HUES6 (cell line): ENCODE results near the gene ADAM22.

ENCODE experiments used
- H3K27ac ChIP-seq: 2 replicates; pipeline ENCODE4 v1.7.0; 2013; ENCODE audit warnings: low read depth, mild to moderate bottlenecking, low read length, inconsistent platforms
- H3K27me3 ChIP-seq: 2 replicates; pipeline ENCODE4 v1.6.1; 2013; ENCODE audit warnings: low read length; ENCODE audit not compliant: control insufficient read depth, insufficient read depth
- H3K36me3 ChIP-seq: 2 replicates; pipeline ENCODE4 v1.6.1; 2013; ENCODE audit warnings: low read length; ENCODE audit not compliant: control insufficient read depth, insufficient read depth
- H3K4me1 ChIP-seq: 2 replicates; pipeline ENCODE4 v1.6.1; 2013; ENCODE audit warnings: low read length; ENCODE audit not compliant: control insufficient read depth, insufficient read depth
- H3K4me3 ChIP-seq: 2 replicates; pipeline ENCODE4 v1.5.1; 2013; ENCODE audit warnings: low read depth, low read length
- H3K9ac ChIP-seq: one replicate; pipeline ENCODE4 v1.6.1; 2013; ENCODE audit warnings: mild to moderate bottlenecking, low read length
- H3K9me3 ChIP-seq: 2 replicates; pipeline ENCODE4 v1.6.1; 2013; ENCODE audit warnings: low read depth, low read length; ENCODE audit not compliant: control insufficient read depth, insufficient read depth

The ADAM22 gene

GRCh38 chr7:88200261-88200660 lies 266.2 kb downstream of the ADAM22 start:
- peaks cover 13% of the 10 kb centered on the region for H3K4me1 ChIP-seq
- H3K36me3 ChIP-seq, result peaks cover 26% of the 10 kb centered on the region
- H3K9ac ChIP-seq, result no peak overlapping the region
- H3K27ac ChIP-seq, result no peak overlapping the region
- H3K9me3 ChIP-seq, result no peaks in the 10 kb centered on the region
- H3K27me3 ChIP-seq, result no peaks in the 10 kb centered on the region
- H3K4me3 ChIP-seq, result no peak overlapping the region

GRCh38 chr7:88200789-88201188 lies 266.7 kb downstream of the ADAM22 start:
- Histone ChIP-seq H3K4me3 (no peak overlapping the region), H3K36me3 (peaks cover 31% of the 10 kb centered on the region), H3K9me3 (no peaks in the 10 kb centered on the region), H3K27me3 (no peaks in the 10 kb centered on the region), H3K4me1 (peaks cover 13% of the 10 kb centered on the region), H3K9ac (no peak overlapping the region), H3K27ac (no peak overlapping the region)

- H3K4me3 ChIP-seq, result no peak overlapping the region
- H3K9me3 ChIP-seq, result no peaks in the 10 kb centered on the region
- H3K27ac ChIP-seq, result no peak overlapping the region
- no peak overlapping the region for H3K9ac ChIP-seq
- peaks cover 36% of the 10 kb centered on the region for H3K36me3 ChIP-seq
- peaks cover 13% of the 10 kb centered on the region for H3K4me1 ChIP-seq
- H3K27me3 ChIP-seq, result no peaks in the 10 kb centered on the region
Observed at GRCh38 chr7:88201305-88201704, 267.3 kb downstream of the ADAM22 start.

GRCh38 chr7:88202278-88202677 lies 268.2 kb downstream of the ADAM22 start:
- Histone ChIP-seq H3K4me1 (peaks cover 13% of the 10 kb centered on the region), H3K27ac (no peak overlapping the region), H3K9me3 (no peaks in the 10 kb centered on the region), H3K9ac (no peak overlapping the region), H3K27me3 (no peaks in the 10 kb centered on the region), H3K36me3 (peaks cover 45% of the 10 kb centered on the region), H3K4me3 (no peak overlapping the region)

- Histone ChIP-seq H3K27ac (no peak overlapping the region), H3K4me3 (no peak overlapping the region), H3K27me3 (no peaks in the 10 kb centered on the region), H3K9me3 (no peaks in the 10 kb centered on the region), H3K4me1 (peaks cover 13% of the 10 kb centered on the region), H3K9ac (no peak overlapping the region), H3K36me3 (peaks cover 50% of the 10 kb centered on the region)
Observed at GRCh38 chr7:88202799-88203198, 268.7 kb downstream of the ADAM22 start.

GRCh38 chr7:88203401-88203800 lies 269.4 kb downstream of the ADAM22 start:
- H3K4me3 ChIP-seq, result no peak overlapping the region
- H3K4me1 ChIP-seq, result peaks cover 13% of the 10 kb centered on the region

GRCh38 chr7:88204525-88205110 lies 270.6 kb downstream of the ADAM22 start:
- Histone ChIP-seq H3K27ac (no peak overlapping the region), H3K36me3 (peaks cover 67% of the 10 kb centered on the region), H3K4me3 (no peak overlapping the region), H3K9ac (no peak overlapping the region), H3K4me1 (peaks cover 13% of the 10 kb centered on the region), H3K27me3 (no peaks in the 10 kb centered on the region), H3K9me3 (no peaks in the 10 kb centered on the region)

More at GRCh38 chr7:88203401-88203800, 269.4 kb downstream of the ADAM22 start:
- Histone ChIP-seq H3K27ac (no peak overlapping the region), H3K27me3 (no peaks in the 10 kb centered on the region), H3K9ac (no peak overlapping the region), H3K36me3 (peaks cover 56% of the 10 kb centered on the region), H3K9me3 (no peaks in the 10 kb centered on the region)

GRCh38 chr7:88205179-88205578 lies 271.1 kb downstream of the ADAM22 start:
- H3K36me3 ChIP-seq, result peaks cover 72% of the 10 kb centered on the region
- H3K27me3 ChIP-seq, result no peaks in the 10 kb centered on the region
- no peak overlapping the region for H3K27ac ChIP-seq
- H3K9me3 ChIP-seq, result no peaks in the 10 kb centered on the region
- peaks cover 13% of the 10 kb centered on the region for H3K4me1 ChIP-seq
- H3K4me3 ChIP-seq, result no peak overlapping the region
- H3K9ac ChIP-seq, result no peak overlapping the region

GRCh38 chr7:88206254-88206653 lies 272.2 kb downstream of the ADAM22 start:
- Histone ChIP-seq H3K4me3 (no peak overlapping the region), H3K4me1 (peaks cover 3% of the 10 kb centered on the region), H3K36me3 (peaks cover 78% of the 10 kb centered on the region), H3K9ac (no peak overlapping the region), H3K27me3 (no peaks in the 10 kb centered on the region), H3K27ac (no peak overlapping the region), H3K9me3 (no peaks in the 10 kb centered on the region)

GRCh38 chr7:88208521-88208920 lies 274.5 kb downstream of the ADAM22 start:
- no peak overlapping the region for H3K4me3 ChIP-seq
- no peak overlapping the region for H3K9ac ChIP-seq
- H3K4me1 ChIP-seq, result no peaks in the 10 kb centered on the region
- no peaks in the 10 kb centered on the region for H3K27me3 ChIP-seq
- H3K9me3 ChIP-seq, result no peaks in the 10 kb centered on the region
- H3K27ac ChIP-seq, result no peak overlapping the region
- H3K36me3 ChIP-seq, result peaks cover 87% of the 10 kb centered on the region

GRCh38 chr7:88212918-88213317 lies 278.9 kb downstream of the ADAM22 start:
- no peaks in the 10 kb centered on the region for H3K9me3 ChIP-seq
- H3K9ac ChIP-seq, result no peak overlapping the region
- no peak overlapping the region for H3K27ac ChIP-seq
- H3K27me3 ChIP-seq, result no peaks in the 10 kb centered on the region
- peaks cover 63% of the 10 kb centered on the region for H3K36me3 ChIP-seq
- H3K4me1 ChIP-seq, result peaks cover 18% of the 10 kb centered on the region
- no peak overlapping the region for H3K4me3 ChIP-seq

GRCh38 chr7:88214456-88214855 lies 280.4 kb downstream of the ADAM22 start:
- H3K27ac ChIP-seq, result no peak overlapping the region
- H3K9me3 ChIP-seq, result no peaks in the 10 kb centered on the region
- peaks cover 24% of the 10 kb centered on the region for H3K4me1 ChIP-seq
- H3K27me3 ChIP-seq, result no peaks in the 10 kb centered on the region
- H3K36me3 ChIP-seq, result peaks cover 48% of the 10 kb centered on the region
- H3K9ac ChIP-seq, result no peak overlapping the region
- no peak overlapping the region for H3K4me3 ChIP-seq
